Superior temporal gyrus (tissue), 1 donor: Measurements from ENCODE around the gene CCDC137.

ENCODE experiments used
- DNase-seq: peaks from one replicate; pipeline ENCODE4 v3.0.0-alpha.2; 2016; ENCODE audit errors: extremely low spot score

Gene CCDC137

GRCh38 chr17:81701288-81702071 lies 34.9 kb downstream of the CCDC137 start:
- no peak for DNase-seq

DNA sequence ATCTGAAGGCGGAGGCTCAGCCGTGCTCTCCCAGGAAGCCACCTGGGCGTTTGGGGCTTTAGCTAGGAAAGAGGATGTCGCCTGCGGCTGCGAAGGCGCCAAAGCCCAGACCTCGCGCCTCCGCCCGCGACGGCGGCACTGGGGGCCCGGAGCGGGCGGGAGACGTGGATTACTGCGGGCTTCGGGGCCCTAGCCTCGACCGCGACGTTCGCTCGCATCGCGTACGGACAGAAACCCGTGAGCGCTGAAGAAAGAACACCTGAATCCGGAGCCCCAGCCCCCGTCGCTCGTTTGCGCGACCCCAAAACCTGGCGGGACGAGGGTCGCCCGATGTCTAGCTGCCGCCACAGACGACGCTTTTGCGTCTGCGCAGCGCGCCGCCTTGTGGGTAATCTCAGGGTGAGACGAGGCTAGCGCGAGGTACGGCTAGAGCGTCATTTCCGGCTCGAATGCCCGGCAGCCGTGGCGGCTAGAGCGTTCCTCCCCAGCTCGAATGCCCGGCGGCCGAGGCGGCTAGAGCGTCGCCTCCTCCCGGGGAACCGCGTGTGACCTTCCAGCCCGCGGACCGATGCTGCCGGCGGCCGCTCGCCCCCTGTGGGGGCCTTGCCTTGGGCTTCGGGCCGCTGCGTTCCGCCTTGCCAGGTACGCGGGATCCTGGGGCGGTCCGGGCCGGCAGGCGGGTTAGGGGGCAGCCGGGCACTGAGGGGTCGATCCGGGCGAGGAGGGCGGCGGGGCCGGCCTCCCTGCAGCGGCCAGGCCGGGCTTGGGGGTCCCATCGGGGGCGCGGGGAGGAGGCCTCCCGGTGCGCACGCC lies 36.6 kb downstream of the CCDC137 start, which contains the start of gene MRPL12:
Gene MRPL12 (plus strand): TSS at position 434 of the 813 bp plus-strand sequence. CDS start 135 bp downstream, at position 569.
- DNase-seq = peak; percentile 99

DNA sequence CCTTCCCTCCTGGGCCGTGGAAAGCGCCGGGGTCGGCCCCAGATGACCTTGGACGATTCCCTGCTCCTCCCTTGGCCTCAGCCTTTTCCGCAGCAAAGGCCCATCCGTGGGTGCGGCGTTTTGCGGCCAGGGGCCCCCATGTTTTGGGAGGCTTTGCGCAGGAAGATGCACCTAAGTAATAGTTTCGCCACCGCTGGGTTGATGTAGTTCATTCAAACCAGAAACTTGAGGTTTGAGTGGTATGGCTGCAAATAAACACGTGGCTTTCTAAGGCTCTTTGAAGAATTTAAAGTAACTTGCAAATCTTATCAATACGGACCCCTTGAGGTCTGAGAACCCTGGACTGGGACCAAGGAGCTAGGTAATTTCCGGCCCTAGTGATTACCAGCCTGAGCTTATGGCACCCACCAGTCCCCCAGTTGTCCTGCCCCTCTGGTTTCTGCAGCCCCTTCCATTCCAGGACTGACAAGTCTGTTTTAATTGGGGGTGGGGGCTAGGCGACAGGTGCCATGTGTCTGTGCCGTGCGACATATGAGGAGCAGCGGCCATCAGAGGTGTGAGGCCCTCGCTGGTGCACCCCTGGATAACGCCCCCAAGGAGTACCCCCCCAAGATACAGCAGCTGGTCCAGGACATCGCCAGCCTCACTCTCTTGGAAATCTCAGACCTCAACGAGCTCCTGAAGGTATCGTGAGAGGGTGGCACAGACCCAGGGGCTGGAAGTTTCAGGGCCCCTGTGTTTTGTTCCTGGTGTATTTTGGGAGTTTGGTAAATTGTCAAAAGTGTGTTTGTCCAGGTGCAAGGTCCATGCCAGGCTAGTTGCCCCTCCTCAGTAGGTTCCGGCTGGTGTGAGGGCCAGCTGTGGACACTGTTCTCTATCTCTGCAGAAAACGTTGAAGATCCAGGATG lies 37.5 kb downstream of the CCDC137 start:
- no peak for DNase-seq

GRCh38 chr17:81705518-81706231 lies 39.1 kb downstream of the CCDC137 start:
- DNase-seq = no peak

DNA sequence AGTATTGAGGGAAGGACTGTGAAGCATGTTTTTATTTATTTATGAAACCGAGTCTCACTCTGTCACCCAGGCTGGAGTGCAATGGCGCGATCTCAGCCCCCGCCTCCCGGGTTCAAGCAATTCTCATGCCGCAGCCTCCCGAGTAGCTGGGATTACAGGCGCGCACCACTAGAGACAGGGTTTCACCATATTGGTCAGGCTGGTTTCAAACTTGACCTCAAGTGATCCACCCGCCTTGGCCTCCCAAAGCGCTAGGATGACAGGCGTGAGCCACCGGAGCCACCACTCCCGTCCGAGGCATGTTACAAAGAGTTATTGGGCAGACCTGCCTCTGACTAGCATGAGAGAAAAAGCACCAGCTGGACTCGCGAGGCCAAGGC lies 39.7 kb downstream of the CCDC137 start:
- DNase-seq = no peak

DNA sequence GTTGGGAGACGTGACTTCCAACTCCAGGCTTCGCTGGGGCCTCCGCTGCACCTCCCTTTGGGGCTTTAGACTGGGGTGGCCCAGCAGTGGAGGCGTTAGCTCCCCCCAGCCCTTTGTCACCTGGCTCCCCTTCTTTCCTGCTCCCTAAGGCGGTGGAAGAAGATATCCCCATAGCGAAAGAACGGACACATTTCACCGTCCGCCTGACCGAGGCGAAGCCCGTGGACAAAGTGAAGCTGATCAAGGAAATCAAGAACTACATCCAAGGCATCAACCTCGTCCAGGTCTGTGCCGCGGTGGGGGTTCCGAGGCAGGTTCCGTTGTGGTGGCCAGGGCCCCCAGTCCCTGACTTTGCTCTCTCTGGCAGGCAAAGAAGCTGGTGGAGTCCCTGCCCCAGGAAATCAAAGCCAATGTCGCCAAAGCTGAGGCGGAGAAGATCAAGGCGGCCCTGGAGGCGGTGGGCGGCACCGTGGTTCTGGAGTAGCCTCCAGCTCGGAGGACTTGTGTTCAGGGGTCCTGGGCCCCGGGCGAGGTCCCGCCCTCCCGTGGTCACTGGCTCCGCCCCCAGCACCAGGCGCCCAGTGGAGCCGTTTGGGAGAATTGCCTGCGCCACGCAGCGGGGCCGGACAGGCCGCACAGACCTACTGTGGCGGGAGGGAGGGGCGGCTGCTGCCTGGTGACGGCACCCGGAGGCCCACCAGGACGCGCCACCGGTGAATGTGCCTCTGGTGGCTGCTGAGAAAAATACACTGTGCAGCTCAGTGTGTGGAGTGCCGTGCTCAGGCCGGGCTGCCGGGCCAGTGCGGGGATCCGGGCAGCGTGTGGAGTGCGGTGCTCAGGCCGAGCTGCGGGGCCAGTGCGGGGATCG lies 40.5 kb downstream of the CCDC137 start:
- DNase-seq = no peak

DNA sequence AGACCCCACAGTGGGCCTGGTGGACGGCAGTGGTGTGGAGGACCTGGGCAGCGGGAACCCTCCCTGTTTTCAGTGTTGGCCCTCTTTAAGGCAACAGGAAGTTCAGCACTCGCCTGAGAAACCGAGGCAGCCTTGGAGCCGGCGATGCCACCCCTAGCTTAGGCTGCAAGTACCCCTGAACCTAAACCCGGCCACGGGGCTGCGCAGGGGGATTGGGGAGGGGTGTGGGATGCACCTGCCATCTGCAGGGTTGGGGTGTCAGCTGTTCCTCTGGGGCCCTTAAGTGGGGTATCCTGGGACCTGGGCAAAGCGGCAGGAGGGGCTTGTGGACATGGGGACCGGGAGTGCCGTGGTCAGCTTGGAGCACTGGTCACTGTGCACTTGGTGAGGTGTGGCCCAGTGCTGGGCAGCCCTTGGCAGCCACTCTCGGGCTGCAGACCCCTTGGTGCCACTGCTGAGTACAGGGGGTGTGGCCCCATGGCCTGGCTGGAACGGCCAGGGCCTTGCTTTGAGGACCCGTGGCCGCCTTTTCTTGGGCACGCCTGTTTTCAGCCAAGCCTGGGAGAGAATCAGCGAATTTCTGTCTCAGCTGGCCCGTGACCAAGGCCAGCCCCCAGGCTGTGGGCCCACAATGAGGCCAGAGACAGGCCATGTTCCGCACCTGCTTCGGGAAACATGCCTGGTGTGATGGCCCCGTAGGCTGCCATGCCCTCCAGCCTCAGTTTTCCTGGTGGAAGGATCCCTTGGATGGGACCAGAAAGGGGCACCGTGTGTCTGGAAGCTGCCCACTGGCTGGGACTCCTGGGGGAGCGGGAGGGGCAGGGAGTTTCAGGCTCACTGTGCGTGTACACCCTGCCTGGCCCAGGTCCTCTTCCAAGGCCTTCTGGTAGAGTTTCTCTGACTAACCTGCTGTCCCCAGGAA lies 41.4 kb downstream of the CCDC137 start:
- DNase-seq = no peak

DNA sequence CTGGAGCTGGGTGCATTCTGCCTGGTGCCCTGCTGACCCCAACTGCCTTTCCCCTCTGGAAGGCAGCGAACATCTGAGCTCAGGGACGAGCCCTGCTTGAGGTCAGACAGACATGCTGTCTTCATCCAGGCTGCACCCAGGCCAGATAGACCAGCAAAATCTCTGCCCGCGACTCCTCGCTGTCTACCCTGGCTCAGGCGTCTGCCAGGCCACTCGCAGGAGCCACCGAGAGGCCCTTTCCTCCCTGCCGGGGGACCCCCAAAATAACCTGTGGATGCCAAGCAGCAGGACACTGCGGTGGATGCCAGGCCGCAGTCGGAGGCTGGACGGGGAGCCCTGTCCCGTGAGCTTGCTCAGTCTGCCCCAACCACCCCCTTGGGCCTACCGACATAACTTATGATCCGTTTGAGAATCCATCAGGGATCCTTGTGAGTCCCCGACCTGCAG lies 42.2 kb downstream of the CCDC137 start:
- no peak for DNase-seq

- DNase-seq = no peak
Measured at GRCh38 chr17:81710514-81711308, 44.2 kb downstream of the CCDC137 start.

DNA sequence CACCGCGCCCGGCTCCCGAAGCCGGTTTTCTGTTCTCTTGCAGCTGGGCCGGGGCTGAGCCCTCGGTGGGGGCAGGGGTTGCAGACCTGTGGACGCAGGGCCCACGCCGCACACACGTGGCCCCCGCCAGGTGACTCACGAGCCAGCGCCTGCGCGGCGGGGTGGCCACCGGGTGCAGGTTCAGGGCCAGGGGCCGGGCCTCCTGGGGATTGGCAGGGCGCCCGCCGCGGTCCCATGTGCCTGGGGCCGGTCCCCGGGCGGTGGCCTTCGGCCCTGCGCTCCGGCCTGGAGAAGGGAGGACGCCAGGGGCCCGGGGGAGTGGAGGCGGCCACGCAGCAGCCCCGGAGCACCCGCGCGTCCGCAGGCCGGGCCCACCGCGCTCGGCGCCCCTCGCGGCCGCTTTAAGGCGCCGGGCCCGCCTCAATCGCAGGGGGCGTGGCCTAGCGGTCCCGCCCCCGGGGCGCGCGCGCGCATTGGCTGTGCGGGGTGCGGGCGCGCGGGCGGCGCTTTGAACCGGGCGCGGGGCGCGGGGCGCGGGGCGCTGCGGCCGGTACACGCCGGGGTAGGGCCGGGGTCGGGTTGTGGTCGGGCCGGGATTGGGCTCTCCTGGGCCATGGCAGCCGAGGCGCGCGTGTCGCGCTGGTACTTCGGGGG lies 45.4 kb downstream of the CCDC137 start, which contains the start of gene SLC25A10:
Gene SLC25A10 (plus strand): TSS at position 471 of the 654 bp plus-strand sequence. CDS start 143 bp downstream, at position 614.
- DNase-seq = peak; percentile 71

- DNase-seq = no peak
Measured at GRCh38 chr17:81712468-81713003, 46.0 kb downstream of the CCDC137 start.

GRCh38 chr17:81713004-81713555 lies 46.5 kb downstream of the CCDC137 start:
- no peak for DNase-seq

GRCh38 chr17:81713556-81714411 lies 47.2 kb downstream of the CCDC137 start:
- DNase-seq = no peak

DNA sequence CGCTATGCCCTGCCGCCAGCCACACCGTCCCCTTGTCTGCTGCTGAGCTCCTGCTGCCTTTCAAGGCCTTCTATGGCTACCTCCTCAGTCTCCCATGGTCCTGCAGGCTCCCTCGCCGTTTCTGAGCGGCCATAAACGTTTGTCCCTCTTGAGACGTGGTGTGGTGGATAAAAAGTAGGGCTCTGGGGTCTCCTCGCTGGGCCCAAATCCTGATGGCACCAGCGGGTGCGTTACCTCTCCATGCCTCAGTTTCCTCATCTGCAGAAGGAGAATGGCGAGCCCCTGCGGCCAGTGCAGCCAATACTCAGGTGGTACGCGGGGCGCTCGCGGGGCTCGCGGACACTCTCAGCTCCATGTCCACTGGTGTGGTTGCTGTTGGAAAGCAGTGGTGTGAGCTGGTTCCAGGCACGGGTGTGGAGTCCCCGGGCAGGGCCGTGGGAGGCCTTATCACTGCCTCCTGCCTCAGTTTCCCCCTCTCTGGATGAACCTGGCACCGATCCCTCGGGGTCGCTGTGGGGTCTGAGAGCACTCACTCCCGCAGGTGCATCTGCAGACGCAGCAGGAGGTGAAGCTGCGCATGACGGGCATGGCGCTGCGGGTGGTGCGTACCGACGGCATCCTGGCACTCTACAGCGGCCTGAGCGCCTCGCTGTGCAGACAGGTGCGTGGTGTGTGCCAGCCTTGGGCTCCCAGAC lies 48.0 kb downstream of the CCDC137 start:
- DNase-seq = no peak

DNA sequence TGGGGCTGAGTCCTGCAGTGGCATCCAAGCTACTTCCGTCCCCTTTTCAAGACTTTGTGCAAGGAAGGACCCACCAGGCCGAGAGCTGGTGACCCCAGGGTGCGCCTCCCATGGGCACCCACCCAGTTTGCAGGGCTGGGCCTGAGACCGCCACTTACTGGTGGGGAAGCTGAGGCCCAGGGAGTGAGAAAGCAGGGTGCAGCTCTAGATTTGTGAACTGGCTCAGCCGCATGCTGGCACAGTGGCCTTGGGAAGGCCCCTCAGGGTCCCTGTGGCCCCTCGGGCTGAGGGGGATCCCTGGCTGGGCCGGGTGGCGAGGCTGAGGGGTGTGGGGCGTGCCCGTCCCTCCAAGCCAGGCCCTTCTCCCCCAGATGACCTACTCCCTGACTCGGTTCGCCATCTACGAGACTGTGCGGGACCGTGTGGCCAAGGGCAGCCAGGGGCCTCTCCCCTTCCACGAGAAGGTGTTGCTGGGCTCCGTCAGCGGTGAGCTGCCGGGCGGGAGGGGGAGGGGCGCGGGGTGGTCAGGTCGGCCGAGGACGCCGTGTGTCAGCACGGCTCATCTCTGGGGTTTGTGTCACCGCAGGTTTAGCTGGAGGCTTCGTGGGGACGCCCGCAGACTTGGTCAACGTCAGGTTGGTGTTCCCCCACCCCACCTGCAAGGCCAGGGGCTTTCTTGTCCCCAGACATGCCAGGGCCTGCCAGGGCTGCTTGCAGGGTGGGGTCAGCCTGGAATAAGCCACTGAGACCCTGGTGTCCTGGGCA lies 48.8 kb downstream of the CCDC137 start:
- no peak for DNase-seq
